K562 (cell line): ENCODE data around the gene SLC49A3. TPM values are rescaled to one million over a fixed set of nuclear protein-coding genes. Genes with fewer than 3 reads are reported as not detected.
"Not testable (repeated sequence)": the region's sequence is repeated elsewhere in the genome, so short reads cannot be mapped to it uniquely, and the experiment has no call there.

ENCODE experiments used
- ATAC-seq: fragments of 200-7000 bp; cut with Tn5 transposase; 3 replicates; pipeline ENCODE4 v1.9.1; 2020; ENCODE audit warnings: moderate library complexity
- BruUV-seq: library from RNA; stranded (reverse); fragments of 400-500 nt; replicated peaks from 2 replicates; lab custom pipeline; 2021; lab: Mats Ljungman, UMichigan
- CTCF ChIA-PET: fragments of 300-600 bp; formaldehyde crosslinking; extraction: SDS; loops from one replicate; lab custom pipeline; 2021; ENCODE audit warnings: low intra/inter-chr PET ratio; lab: Yijun Ruan, JAX
- POLR2A ChIA-PET: fragments of 300-600, 350-650 bp; sonication (Branson Sonifier 250); formaldehyde crosslinking; extraction: SDS; loops from one replicate; lab custom pipeline; 2021; ENCODE audit warnings: antibody characterized with exemption, inconsistent platforms; lab: Yijun Ruan, JAX
- DNase-seq, 4 experiments: peaks; one replicate each; pipeline versions ENCODE4 v3.0.0 to v3.0.0-alpha.2; 2011 to 2018; ENCODE audit warnings: low spot score in 3 of 4, mixed read lengths in 3 of 4; ENCODE audit errors: extremely low read depth in 1 of 4
- FAIRE-seq: peaks from 2 replicates; lab custom pipeline; 2011; peaks lifted over from hg19 to GRCh38; lab: Jason Lieb, UNC
- H2AFZ ChIP-seq: 2 replicates; pipeline ENCODE4 v1.6.0; 2011; ENCODE audit warnings: low read depth, low read length, control low read depth, inconsistent platforms
- H3K27ac ChIP-seq: fragments of 200-600 bp; 3 replicates; pipeline ENCODE4 v1.8.0; 2011; ENCODE audit warnings: low read depth, mild to moderate bottlenecking, control low read depth, inconsistent platforms, low read length, moderate library complexity, mixed read lengths; ENCODE audit errors: extremely low read depth
- H3K27me3 ChIP-seq, 2 experiments: fragments of 300-600 bp in 1 of 2; 2 replicates in 1 of 2; 3 replicates in 1 of 2; pipeline versions ENCODE4 v1.6.0 to v1.8.0; 2011; ENCODE audit warnings: inconsistent platforms in 2 of 2, low read length in 2 of 2, mild to moderate bottlenecking in 1 of 2, mixed read lengths in 1 of 2, moderate library complexity in 1 of 2; ENCODE audit not compliant: control insufficient read depth in 2 of 2, insufficient read depth in 2 of 2
- H3K36me3 ChIP-seq: fragments of 300-600 bp; 3 replicates; pipeline ENCODE4 v1.8.0; 2011; ENCODE audit warnings: mild to moderate bottlenecking, low read length, inconsistent platforms; ENCODE audit not compliant: control insufficient read depth, insufficient read depth
- H3K4me1 ChIP-seq, 2 experiments: fragments of 200-600 bp in 1 of 2; replicated peaks in 1 of 2; 2 replicates in 1 of 2; 3 replicates in 1 of 2; pipeline versions ENCODE4 v1.5.1 to v1.8.0; 2011; ENCODE audit warnings: inconsistent platforms in 2 of 2, low read length in 2 of 2, mild to moderate bottlenecking in 1 of 2, mixed read lengths in 1 of 2, moderate library complexity in 1 of 2; ENCODE audit not compliant: control insufficient read depth in 2 of 2, insufficient read depth in 2 of 2
- H3K4me2 ChIP-seq: 2 replicates; pipeline ENCODE4 v1.6.1; 2011; ENCODE audit warnings: low read length, control low read depth, inconsistent platforms, mixed read lengths; ENCODE audit not compliant: insufficient read depth
- H3K4me3 ChIP-seq: fragments of 200-600 bp; sonication (generic), shearing (Covaris generic); 2 replicates; pipeline ENCODE4 v1.5.1; 2016; ENCODE audit warnings: control low read depth, inconsistent platforms
- H3K79me2 ChIP-seq: fragments of 200-600 bp; 3 replicates; pipeline ENCODE4 v1.8.0; 2011; ENCODE audit warnings: low read length, inconsistent platforms; ENCODE audit not compliant: control insufficient read depth, insufficient read depth
- H3K9ac ChIP-seq, 2 experiments: 2 replicates each; pipeline versions ENCODE4 v1.6.0 to v1.6.1; 2011; ENCODE audit warnings: low read depth in 2 of 2, low read length in 2 of 2, control low read depth in 1 of 2, inconsistent platforms in 1 of 2, mild to moderate bottlenecking in 1 of 2, mixed read lengths in 1 of 2; ENCODE audit not compliant: insufficient read depth in 1 of 2
- H3K9me1 ChIP-seq: one replicate; pipeline ENCODE4 v1.6.0; 2011; ENCODE audit warnings: inconsistent platforms, mild to moderate bottlenecking, low read length, moderate library complexity; ENCODE audit not compliant: control insufficient read depth, insufficient read depth
- H3K9me3 ChIP-seq: replicated peaks from 2 replicates; pipeline ENCODE4 v1.5.1; 2011; ENCODE audit warnings: low read depth, low read length, inconsistent platforms; ENCODE audit not compliant: control insufficient read depth, insufficient read depth
- H4K20me1 ChIP-seq: replicated peaks from 2 replicates; pipeline ENCODE4 v1.6.1; 2011; ENCODE audit warnings: low read length, inconsistent platforms, mixed read lengths; ENCODE audit not compliant: control insufficient read depth, insufficient read depth
- KDM5B ChIP-seq: fragments of 200-600 bp; sonication (generic); IDR thresholded peaks from 2 replicates; pipeline ENCODE4 v1.6.1; 2012; ENCODE audit warnings: low read depth, mild to moderate bottlenecking, moderate library complexity, low read length, control low read depth, inconsistent platforms; ENCODE audit not compliant: insufficient replicate concordance
- POLR2A ChIP-seq: fragments of 450-650 bp; conservative IDR thresholded peaks from 2 replicates; pipeline ENCODE4 v1.6.1; 2016
- SUPT5H ChIP-seq: fragments of 450-650 bp; IDR thresholded peaks from 2 replicates; pipeline ENCODE4 v1.6.1; 2016
- WGBS: fragments of 100-300 bp; shearing (Covaris generic); methylation state at CpG from one replicate; pipeline ENCODE4 v1.1.6; 2016; ENCODE audit warnings: low coverage, mixed read lengths; ENCODE audit not compliant: insufficient coverage; ENCODE audit errors: missing lambda C conversion rate; 5-methylcytosine and 5-hydroxymethylcytosine counted together
- in situ Hi-C: fragments of 300-500 bp; cut with MboI; formaldehyde crosslinking; loops from 4 replicates; pipeline ENCODE4 v1.15.0; 2018; ENCODE audit warnings: inconsistent platforms, mixed read lengths
- intact Hi-C: fragments of 100-400 bp; cut with micrococcal nuclease; formaldehyde crosslinking; loops from 2 replicates; pipeline ENCODE4 v1.14.2; 2022
- polyA plus RNA-seq, 8 experiments: library from polyadenylated mRNA; depleted of rRNA in 4 of 8; stranded (reverse) in 5 of 8; unstranded in 3 of 8; fragments of >200 nt; fragmentation: Nextera tagmentation in 2 of 8; fragmentation: Illumina TruSeq in 1 of 8; extraction: Ambion mirVana in 2 of 8; extraction: Trizol in 1 of 8; gene quantifications; 2 replicates each; pipeline versions ENCODE4 v1.2.1 to v1.2.3, GENCODE V29; 2011 to 2014; ENCODE audit warnings: inconsistent platforms in 1 of 8, missing spikeins in 1 of 8
- total RNA-seq, 7 experiments: library from RNA; depleted of rRNA in 6 of 7; stranded (reverse); fragments of >200 nt in 6 of 7; fragmentation: Illumina TruSeq in 2 of 7; extraction: Trizol in 2 of 7; gene quantifications; 2 replicates each; pipeline versions ENCODE4 v1.2.1 to v1.2.3, GENCODE V29; 2011 to 2021; ENCODE audit warnings: low replicate concordance in 1 of 7
- TF ChIP-seq, protein P1 (sequence below): fragments of 450-650 bp; IDR thresholded peaks from 2 replicates; pipeline ENCODE4 v1.6.1; 2018; ENCODE audit not compliant: partially characterized antibody

The SLC49A3 gene
- total and polyA plus RNA-seq, 9 of the 15 experiments (the other 6 are each of a cell fraction or from before 2014, with no cell fraction given): 0.24 to 0.41 TPM; not detected in 7

GRCh38 chr4:669806-670559 lies 19.0 kb downstream of the SLC49A3 start:
- FAIRE-seq, H4K20me1 ChIP-seq, POLR2A ChIA-PET, ATAC-seq, H2AFZ ChIP-seq, H3K9me1 ChIP-seq, intact Hi-C loops, CTCF ChIA-PET, H3K4me3 ChIP-seq, H3K4me2 ChIP-seq, BruUV-seq, in situ Hi-C loops, H3K9ac ChIP-seq, DNase-seq, H3K27ac ChIP-seq, H3K9me3 ChIP-seq: not testable (repeated sequence)
- WGBS: 80% methylated on average over 8 of the region's 11 CpGs
- Histone ChIP-seq H3K79me2 (peaks cover 18% of the 10 kb centered on the region), H3K27me3 (peaks cover 6 to 17% of the 10 kb centered on the region in 2 experiments; a peak in 3 of 5 replicates), H3K4me1 (peaks cover 4 to 35% of the 10 kb centered on the region in 2 experiments; a peak in 4 of 5 replicates), H3K36me3 (peaks cover 32% of the 10 kb centered on the region)
- TF ChIP-seq SUPT5H (peak; percentile 51; the same call in 1 of the 2 replicates), POLR2A (peak; percentile 59; the same call in 1 of the 2 replicates), KDM5B (peak; percentile 54)

GRCh38 chr4:668219-668618 lies 20.7 kb downstream of the SLC49A3 start:
- ATAC-seq, H3K9me1 ChIP-seq, intact Hi-C loops, H2AFZ ChIP-seq, H3K4me3 ChIP-seq, BruUV-seq, in situ Hi-C loops, H3K79me2 ChIP-seq, CTCF ChIA-PET, H4K20me1 ChIP-seq, H3K9me3 ChIP-seq, H3K4me2 ChIP-seq, FAIRE-seq, DNase-seq, H3K9ac ChIP-seq, H3K27ac ChIP-seq: not testable (repeated sequence)
- Histone ChIP-seq H3K36me3 (peaks cover 28% of the 10 kb centered on the region), H3K4me1 (peaks cover 2 to 36% of the 10 kb centered on the region in 2 experiments; a peak in 4 of 5 replicates), H3K27me3 (peaks cover 9 to 35% of the 10 kb centered on the region in 2 experiments; a peak in 3 of 5 replicates)
- WGBS: 50% methylated on average over 5 of the region's 6 CpGs
- TF ChIP-seq POLR2A: 0 out of 2 replicates have a peak, but pooled peaks have one; percentile 11
- TF ChIP-seq, protein P1, sequence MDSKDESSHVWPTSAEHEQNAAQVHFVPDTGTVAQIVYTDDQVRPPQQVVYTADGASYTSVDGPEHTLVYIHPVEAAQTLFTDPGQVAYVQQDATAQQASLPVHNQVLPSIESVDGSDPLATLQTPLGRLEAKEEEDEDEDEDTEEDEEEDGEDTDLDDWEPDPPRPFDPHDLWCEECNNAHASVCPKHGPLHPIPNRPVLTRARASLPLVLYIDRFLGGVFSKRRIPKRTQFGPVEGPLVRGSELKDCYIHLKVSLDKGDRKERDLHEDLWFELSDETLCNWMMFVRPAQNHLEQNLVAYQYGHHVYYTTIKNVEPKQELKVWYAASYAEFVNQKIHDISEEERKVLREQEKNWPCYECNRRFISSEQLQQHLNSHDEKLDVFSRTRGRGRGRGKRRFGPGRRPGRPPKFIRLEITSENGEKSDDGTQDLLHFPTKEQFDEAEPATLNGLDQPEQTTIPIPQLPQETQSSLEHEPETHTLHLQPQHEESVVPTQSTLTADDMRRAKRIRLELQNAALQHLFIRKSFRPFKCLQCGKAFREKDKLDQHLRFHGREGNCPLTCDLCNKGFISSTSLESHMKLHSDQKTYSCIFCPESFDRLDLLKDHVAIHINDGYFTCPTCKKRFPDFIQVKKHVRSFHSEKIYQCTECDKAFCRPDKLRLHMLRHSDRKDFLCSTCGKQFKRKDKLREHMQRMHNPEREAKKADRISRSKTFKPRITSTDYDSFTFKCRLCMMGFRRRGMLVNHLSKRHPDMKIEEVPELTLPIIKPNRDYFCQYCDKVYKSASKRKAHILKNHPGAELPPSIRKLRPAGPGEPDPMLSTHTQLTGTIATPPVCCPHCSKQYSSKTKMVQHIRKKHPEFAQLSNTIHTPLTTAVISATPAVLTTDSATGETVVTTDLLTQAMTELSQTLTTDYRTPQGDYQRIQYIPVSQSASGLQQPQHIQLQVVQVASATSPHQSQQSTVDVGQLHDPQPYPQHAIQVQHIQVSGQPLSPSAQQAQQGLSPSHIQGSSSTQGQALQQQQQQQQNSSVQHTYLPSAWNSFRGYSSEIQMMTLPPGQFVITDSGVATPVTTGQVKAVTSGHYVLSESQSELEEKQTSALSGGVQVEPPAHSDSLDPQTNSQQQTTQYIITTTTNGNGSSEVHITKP: peak; percentile 58
- POLR2A ChIA-PET: interaction anchor here (0.8 kb wide), 1 partner anchor 13 kb away, joined by 4 read pairs; no protein-coding TSS in a partner anchor
